ENCODE measurements around the gene ANGPTL5.
A peak's percentile ranks its signal among the peaks of the same experiment; 100 is the strongest.
"Not testable (repeated sequence)": the region's sequence is repeated elsewhere in the genome, so short reads cannot be mapped to it uniquely, and the experiment has no call there.

ANGPTL5 gene

GRCh38 chr11:101885631-101886030 is 30.7 kb downstream of the ANGPTL5 start:
- no peak for DNase-seq

DNA sequence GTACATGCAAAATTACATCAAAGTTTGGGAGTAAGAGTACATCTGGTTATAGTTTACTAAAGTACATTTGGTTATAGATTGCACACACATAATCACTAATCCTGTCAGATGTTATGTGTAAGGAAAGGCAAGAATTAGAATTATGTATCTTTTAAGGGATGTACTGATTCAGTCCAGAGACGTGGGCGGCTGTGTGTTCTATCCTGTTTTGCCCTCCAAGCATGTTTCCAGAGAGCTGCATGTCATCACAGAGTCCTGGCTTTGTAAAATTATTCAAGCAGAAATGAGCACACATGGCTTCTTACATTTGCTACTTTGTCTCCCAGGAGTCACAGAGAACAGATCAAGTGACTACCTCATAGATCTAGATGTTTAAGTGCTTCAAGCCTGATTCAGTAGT is 34.7 kb downstream of the ANGPTL5 start:
- DNase-seq = no peak

DNA sequence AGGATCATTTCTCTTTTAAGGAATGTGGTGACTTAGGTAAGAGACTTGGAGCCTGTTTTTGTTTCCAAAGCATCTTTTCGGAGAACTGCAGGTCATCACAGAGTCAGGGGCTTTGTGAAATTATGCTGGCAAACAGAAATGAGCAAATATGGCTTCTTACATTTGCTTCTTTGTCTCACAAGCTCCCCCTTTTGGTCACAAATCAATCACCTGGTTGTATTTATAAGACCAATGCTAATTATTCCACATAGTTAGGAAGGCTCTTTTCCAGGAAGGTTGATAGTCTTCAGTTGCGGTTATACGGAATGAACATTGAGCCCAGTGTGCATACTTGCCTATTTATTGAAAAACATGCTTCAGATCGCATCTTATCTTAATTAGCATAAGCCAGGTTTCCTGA is 36.1 kb downstream of the ANGPTL5 start:
- no peak for DNase-seq

DNA sequence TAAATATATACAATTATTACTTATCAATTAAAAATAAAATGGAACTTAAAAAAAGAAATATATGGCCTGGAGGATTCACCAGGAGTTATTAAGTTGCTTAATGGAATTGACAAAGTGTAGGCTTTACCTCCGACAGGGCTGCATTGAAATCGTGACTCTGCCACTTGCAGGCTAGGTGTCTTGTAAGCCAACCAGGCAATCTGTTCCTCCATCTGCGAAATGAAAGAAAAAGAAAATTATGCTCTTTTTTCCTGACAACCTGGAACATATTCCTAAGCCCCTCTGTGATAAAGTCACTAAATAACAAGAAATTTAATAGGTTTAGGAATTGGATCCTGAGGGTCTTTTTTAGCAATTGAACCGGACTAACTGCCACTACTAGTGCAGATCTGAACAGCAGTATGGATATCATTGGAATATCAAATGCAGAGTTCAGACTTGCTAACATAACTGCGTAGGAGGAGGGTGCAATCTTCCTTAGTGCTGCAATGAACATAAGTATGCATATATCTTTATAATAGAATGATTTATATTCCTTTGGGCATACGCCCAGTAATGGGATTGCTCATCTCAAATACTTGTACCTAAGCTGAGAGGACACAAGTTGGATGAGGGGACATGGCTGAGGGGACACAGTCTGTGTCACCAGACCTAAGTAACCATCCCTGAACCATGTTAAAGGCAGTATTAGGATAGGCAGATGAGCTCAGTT is 44.0 kb downstream of the ANGPTL5 start:
- no peak for DNase-seq

DNA sequence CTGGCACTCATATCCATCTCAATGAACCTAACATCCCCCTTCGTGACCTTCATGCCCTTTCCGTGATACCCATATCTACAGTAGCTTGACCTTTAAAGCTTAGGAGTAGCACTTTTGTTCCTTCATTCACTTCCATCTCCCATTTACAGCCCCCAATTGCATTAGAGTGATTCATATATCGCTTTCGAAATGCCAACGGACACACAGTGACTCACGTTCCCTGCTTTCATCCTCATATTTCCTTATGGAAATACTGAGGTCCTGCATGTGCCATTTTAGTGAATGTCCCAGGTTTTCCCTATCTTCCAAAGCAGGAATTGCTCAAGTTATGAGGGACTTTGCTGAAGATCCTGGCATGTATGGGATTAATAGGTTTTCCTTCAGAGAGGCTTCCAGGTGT is 45.8 kb downstream of the ANGPTL5 start:
- DNase-seq = no peak

GRCh38 chr11:101867951-101868350 is 48.4 kb downstream of the ANGPTL5 start:
- DNase-seq = no peak

DNA sequence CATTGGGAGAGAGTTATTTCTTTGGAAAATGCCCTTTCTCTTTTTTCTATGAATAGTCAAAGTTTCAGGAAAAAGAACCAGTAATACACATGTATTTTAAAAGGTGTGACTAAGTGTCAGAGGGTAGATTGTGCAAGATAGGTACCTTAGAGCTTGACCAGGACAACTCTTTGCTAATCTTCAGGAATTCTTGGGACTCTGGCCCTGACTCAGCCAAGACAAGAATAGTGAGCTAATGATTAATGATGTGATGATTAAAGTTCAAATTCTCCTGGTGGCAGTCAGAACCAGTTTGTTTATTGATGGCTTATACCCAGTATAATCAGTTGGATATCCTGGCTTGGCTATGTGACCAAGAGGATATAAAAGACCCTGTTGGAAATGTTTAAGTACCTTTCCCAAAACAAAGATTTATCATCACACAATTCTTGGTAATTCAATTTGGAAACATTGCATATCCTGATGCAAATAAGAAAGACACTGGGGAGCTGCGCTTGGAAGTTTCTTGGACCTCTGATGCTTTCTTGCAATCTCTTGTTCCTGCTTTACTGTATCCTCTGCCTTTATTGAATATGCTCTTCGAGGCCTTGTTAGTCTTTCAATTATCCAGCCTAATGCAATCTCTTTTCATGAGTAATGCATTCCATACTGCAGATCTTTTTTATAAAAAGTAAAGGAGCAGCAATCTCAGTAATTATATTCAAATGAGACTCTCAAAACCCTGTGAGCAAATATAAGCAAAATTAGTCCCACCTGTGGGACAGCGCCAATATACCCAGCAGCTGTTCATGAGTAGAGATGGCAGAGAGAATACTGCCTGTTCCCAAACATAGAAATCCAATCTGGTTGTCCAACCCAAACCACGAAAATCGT is 49.5 kb downstream of the ANGPTL5 start:
- no peak for DNase-seq

- no peak for DNase-seq
Observed at GRCh38 chr11:101864098-101864497, 52.2 kb downstream of the ANGPTL5 start.

GRCh38 chr11:101863361-101863760 is 53.0 kb downstream of the ANGPTL5 start:
- no peak for DNase-seq

DNA sequence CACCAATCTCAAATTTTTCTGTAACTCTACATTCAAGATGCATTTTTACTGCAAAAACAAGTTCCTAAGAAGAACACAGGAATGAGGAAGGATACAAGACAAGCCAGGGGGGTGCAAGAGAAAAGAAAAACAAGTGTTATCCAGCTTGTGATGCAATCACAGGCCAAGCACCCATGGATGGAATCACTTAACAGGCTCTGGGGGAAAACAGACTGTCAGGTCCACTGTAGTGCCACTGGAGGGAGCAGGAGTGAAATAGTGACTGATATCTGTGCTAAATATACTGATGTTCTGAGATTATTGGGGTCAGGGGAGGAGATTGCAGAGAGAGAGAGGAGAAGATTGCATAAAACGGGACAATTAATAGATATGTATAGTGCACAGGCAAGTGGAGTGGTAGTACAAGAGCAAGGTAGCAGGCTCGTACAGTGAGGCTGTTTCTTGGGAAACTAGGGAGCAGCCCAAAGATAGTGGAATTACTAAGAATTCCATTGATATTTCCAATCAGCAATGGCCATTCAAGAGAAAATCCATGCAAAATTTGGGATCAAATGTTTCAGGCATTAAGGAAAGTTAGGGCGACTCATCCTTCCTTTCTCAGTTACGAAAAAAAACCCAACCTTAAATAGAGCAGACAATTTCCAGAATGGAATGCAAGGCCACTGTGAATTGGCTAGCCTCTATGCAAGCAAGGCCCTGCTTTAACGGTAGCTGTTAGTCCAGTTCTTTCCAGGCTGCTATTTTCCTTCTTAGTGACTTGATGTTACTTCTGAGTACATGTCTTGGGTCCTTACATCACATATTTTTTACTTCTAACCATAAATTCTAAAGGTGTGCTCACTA is 53.7 kb downstream of the ANGPTL5 start:
- no peak for DNase-seq

- DNase-seq = peak; percentile 45
Observed at GRCh38 chr11:101860696-101861427, 55.5 kb downstream of the ANGPTL5 start.

DNA sequence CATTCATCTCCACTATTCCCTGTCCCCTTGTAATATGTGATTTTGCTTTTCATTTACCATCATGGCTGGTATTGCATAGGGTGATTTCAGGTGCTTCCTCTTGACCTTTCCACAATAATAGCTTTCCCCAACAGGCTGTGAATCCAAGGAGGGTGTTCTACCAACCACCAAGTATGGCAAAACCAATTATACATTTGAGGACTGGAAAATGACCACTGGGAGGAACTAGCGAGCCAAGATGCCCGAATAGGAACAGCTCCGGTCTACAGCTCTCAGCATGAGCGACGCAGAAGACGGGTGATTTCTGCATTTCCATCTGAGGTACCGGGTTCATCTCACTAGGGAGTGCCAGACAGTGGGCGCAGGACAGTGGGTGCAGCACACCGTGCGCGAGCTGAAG is 64.1 kb downstream of the ANGPTL5 start:
- DNase-seq = not testable (repeated sequence)

DNA sequence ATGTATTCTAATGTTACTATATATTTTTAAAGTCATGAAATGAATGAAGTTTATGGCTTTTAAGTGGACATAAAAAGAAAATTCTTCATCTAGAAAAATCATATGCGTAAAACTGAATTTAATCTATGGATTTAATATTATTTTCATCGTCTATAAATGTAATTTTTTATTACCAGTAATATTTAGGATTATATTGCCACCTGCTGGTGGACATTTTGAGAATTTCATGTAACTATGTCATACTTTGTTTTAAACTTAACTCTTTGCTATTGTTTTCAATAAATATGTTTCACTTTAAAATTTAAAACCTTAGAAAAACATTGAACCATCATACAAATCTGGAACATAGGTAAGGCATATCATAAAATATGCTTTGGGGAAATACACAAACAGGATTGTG is 68.1 kb downstream of the ANGPTL5 start:
- no peak for DNase-seq

DNA sequence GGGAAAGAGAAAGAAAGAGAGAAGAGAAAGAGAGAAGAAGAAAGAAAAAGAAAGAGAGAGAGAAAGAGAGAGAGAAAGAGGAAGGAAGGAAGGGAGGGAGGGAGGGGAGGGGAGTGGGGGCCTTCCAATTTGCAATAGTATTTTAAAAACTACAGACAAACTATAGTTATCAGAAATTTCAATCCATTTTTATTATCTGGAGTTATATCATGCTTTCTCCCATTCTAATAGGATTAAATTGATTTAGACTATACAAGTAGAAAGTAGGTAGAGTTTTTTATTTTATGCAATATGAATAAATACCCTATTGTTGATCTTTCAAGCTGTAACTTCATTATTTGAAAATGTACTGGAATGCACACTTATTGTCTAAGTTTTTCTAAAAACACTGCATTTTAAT is 71.7 kb downstream of the ANGPTL5 start:
- DNase-seq = no peak

GRCh38 chr11:101840704-101841103 is 75.6 kb downstream of the ANGPTL5 start:
- no peak for DNase-seq

Measured in CD4-positive, alpha-beta T cell treated with Interleukin-17A for 1 hour (primary cell).